Smooth muscle cell of the brain vasculature (primary cell): Measurements from ENCODE around the gene NCLN.
"Not testable (repeated sequence)": the region's sequence is repeated elsewhere in the genome, so short reads cannot be mapped to it uniquely, and the experiment has no call there.

Experiments used
- DNase-seq: peaks from one replicate; pipeline ENCODE4 v3.0.0-alpha.2; 2012; ENCODE audit warnings: low read depth, low spot score

NCLN gene

GRCh38 chr19:3198901-3199700 is 13.4 kb downstream of the NCLN start:
- no peak for DNase-seq

GRCh38 chr19:3201072-3201700 is 15.5 kb downstream of the NCLN start:
- no peak for DNase-seq

- DNase-seq, result no peak
Observed at GRCh38 chr19:3201911-3202310, 16.2 kb downstream of the NCLN start.

DNA sequence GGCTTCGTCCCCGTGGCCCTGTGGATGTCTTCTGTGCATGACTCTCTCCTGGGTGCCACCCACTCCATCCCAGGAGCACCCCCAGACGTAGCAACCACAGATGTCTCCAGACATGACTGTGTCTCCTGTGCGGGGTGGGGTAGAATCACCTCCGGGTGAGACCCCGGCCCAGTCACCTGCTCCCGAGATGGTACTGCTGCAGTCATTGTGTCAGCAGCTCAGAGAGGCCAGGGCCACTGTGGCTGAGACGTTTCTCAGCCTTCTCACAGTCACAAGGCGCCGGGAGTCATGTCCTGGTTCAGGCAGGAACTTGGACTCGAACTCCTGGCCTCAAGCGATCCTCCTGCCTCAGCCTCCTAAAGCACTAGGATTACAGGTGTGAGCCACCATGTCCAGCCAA is 16.6 kb downstream of the NCLN start:
- DNase-seq, result no peak

- DNase-seq, result not testable (repeated sequence)
Observed at GRCh38 chr19:3202895-3203294, 17.2 kb downstream of the NCLN start.

DNA sequence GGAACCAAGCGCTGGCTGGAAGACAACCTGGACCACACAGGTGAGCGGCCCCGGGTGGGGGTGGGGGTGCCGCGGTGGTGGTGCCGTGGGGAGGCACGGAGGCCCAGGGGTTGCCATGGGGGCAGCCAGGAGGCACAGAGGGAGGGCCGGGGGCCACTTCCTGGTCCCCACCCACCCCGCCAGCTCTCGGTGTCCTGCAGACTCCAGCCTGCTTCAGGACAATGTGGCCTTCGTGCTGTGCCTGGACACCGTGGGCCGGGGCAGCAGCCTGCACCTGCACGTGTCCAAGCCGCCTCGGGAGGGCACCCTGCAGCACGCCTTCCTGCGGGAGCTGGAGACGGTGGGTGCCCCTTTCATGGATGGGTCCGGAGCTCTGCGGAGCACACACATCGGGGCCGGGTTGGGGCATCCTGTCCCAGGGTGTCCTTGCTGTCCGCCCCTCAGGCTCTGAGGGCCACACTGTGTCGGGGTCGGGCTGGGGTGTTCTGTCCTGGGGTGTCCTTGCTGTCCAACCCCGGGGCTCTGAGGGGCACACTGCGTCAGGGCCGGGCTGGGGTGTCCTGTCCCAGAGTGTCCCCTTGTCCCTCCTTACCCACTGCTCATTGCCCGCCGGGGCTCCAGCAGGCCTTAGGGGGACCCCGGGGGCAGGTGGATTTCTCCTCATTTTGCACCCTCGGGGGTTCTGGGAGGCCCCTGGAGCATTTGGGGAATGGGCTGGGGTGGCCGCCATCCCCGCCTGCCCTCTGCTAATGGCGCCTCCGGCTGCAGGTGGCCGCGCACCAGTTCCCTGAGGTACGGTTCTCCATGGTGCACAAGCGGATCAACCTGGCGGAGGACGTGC is 18.3 kb downstream of the NCLN start:
- DNase-seq, result no peak

GRCh38 chr19:3204646-3205275 is 19.0 kb downstream of the NCLN start:
- DNase-seq, result no peak

GRCh38 chr19:3206216-3206953 is 20.7 kb downstream of the NCLN start:
- no peak for DNase-seq

- DNase-seq, result no peak
Observed at GRCh38 chr19:3207461-3208242, 21.9 kb downstream of the NCLN start.

- DNase-seq, result no peak
Observed at GRCh38 chr19:3208317-3209207, 22.8 kb downstream of the NCLN start.

DNA sequence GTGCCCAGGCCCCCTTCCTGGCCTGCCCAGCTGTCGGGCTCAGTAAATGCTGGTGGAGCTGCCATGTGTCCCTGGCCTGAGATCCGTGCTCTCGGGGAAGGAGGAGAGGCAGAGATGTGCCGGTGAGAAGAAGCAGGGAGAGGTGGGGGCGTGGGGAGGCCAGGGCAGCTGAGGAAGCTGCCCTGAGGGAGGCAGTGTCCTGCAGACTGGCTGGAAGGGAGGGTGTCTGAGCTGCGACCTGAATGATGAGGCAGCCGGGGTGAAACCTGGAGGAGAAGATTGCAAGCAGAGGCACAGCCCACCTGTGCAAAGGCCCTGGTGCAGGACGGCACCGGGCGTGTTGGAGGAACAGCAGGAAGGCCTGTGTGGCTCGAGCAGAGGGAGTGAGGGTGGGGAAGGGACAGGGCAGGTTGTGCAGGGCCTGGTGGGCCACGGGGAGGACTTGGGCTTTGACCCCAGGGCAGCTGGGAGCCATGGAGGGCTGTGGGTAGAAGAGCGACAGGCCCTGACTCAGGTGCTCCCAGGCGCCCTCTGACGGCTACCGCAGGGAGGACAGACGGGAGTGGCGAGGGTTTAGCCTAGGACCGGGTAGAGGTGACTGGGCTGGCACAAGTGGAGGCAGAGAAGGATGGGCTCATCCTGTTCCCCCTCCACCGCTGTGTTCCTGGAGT is 24.8 kb downstream of the NCLN start:
- no peak for DNase-seq

- no peak for DNase-seq
Observed at GRCh38 chr19:3211191-3211590, 25.5 kb downstream of the NCLN start.

DNA sequence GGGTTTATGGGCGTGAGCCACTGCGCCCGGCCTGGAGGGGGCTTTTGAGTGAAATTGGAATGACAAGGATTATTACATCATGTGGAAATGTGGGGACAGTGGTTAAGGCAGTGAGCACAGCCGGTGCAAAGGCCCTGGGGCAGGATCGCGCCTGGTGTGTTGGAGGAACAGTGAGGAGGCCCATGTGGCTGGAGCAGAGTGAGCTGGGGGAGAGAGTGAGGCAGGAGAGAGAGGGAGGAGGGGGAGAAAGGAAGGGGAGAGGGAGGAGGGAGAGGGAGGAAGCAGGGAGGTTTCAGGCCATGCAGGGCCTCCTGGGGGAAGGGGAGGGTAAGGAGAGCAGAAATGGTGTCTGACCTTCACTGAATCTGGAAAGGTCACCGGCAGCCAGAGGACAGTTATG is 27.4 kb downstream of the NCLN start:
- DNase-seq, result no peak

- no peak for DNase-seq
Observed at GRCh38 chr19:3216874-3217273, 31.1 kb downstream of the NCLN start.

GRCh38 chr19:3220576-3220975 is 34.8 kb downstream of the NCLN start:
- DNase-seq, result no peak

DNA sequence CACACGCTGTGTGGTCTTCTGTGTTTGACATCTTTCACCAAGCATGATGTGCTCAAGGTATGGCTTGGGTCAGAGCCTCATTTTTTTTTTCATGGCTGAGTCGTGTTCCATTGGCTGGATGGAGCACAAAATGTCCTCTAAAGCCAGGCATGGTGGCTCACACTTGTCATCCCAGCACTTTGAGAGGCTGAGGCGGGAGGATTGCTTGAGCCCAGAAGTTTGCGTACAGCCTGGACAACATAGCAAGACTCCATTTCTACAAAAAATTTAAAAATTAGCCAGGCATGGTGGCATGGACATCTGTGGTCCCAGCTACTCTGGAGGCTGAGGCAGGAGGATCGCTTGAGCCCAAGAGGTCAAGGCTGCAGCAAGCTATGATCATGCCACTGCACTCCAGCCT is 35.8 kb downstream of the NCLN start:
- DNase-seq, result not testable (repeated sequence)

DNA sequence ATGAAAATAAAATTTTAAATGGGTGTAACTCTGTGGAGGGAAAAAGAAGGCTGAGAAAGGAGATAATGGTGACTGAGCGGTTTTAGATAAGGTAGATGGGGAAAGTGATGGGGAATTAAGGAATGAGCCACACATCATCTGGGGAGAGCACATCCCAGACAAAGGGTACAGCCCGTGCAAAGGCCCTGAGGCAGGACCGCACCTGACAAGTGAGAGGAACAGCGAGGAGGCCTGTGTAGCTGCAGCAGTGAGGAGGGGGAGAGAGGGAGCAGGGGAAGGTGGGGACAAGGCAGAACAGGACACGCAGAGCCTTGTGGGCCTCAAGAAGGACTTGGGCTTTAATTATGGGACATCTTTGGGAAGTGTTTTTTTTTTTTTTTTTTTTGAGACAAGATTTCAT is 37.0 kb downstream of the NCLN start:
- no peak for DNase-seq

DNA sequence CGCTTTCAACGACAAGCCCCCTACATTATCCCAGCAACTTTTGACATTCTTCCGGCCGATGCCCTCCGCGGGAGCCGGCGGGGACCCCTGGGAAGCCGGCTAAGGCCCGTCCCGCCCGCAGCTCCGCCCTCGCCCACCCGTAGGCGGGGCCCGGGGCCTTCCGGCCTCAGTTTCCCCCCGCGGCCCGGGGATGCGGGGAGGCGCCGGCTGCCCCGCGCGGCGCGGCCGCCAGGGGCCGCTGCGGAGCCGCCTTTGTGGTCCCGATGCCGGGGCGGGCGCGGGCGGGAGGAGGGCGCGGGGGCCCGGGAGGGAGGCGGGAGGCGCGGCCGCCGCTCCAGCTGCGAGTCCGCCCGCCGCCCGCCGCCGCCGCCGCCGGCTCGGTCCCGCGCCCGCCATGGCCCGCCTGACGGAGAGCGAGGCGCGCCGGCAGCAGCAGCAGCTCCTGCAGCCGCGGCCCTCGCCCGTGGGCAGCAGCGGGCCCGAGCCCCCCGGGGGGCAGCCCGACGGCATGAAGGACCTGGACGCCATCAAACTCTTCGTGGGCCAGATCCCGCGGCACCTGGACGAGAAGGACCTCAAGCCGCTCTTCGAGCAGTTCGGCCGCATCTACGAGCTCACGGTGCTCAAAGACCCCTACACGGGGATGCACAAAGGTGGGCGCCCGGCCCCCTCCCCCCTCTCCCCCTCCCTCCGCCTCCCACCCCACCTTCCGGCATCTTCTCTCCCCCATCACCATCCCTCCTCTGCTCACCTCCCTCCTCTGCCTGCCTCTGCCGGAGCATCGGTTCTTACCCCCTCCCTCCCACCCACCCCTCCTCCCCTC is 38.8 kb downstream of the NCLN start, which contains the start of gene CELF5:
CELF5 (plus strand) TSS at position 316 of the 823 bp plus-strand sequence; CDS start at position 395, 79 bp downstream.
- DNase-seq, result no peak
